ENCODE measurements around the gene CLDN22.

DNA sequence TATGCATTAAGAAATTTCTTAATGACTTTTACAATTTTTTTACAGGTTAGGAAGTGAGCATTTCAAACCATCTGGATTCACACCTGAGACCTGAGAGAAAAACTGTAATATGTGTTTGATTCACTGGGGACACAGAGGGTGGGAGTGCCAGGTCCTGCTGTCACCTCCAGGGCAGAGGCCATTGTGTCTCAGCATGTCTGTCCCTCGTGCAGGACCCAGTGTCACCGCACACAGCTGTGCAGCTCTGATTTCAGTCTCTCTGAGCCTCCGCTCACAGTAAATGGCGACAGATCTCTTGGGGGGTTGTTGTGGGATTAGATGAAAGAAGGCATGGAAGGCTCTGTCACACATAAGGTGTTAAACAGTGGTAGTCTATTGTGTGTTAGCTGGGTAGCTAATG lies 25.2 kb upstream of the CLDN22 start:
- TF ChIP-seq, protein P1, sequence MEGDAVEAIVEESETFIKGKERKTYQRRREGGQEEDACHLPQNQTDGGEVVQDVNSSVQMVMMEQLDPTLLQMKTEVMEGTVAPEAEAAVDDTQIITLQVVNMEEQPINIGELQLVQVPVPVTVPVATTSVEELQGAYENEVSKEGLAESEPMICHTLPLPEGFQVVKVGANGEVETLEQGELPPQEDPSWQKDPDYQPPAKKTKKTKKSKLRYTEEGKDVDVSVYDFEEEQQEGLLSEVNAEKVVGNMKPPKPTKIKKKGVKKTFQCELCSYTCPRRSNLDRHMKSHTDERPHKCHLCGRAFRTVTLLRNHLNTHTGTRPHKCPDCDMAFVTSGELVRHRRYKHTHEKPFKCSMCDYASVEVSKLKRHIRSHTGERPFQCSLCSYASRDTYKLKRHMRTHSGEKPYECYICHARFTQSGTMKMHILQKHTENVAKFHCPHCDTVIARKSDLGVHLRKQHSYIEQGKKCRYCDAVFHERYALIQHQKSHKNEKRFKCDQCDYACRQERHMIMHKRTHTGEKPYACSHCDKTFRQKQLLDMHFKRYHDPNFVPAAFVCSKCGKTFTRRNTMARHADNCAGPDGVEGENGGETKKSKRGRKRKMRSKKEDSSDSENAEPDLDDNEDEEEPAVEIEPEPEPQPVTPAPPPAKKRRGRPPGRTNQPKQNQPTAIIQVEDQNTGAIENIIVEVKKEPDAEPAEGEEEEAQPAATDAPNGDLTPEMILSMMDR (IDR thresholded peaks at IDR 0.05), result no peak
- TF ChIP-seq POLR2A (IDR thresholded peaks at IDR 0.05), result no peak
